Trophoblast cell (in vitro differentiated cells and primary cell): ENCODE data around the gene PAIP2.
"Not testable (repeated sequence)": the region's sequence is repeated elsewhere in the genome, so short reads cannot be mapped to it uniquely, and the experiment has no call there.

Source experiments
- DNase-seq, 2 donors: peaks; one replicate each; pipeline ENCODE4 v3.0.0-alpha.2; 2016
- H2AFZ ChIP-seq: 2 replicates; pipeline ENCODE4 v1.6.1; 2013; ENCODE audit warnings: low read length, moderate library complexity, mild to moderate bottlenecking; ENCODE audit not compliant: insufficient read depth, poor library complexity
- H2AK5ac ChIP-seq: 2 replicates; pipeline ENCODE4 v1.6.1; 2013; ENCODE audit warnings: mild to moderate bottlenecking, low read length
- H2BK120ac ChIP-seq: 2 replicates; pipeline ENCODE4 v1.6.1; 2013; ENCODE audit warnings: low read length, mild to moderate bottlenecking, moderate library complexity; ENCODE audit not compliant: insufficient read depth, poor library complexity
- H2BK12ac ChIP-seq: 2 replicates; pipeline ENCODE4 v1.6.1; 2013; ENCODE audit warnings: mild to moderate bottlenecking, low read length, moderate library complexity
- H2BK5ac ChIP-seq: 2 replicates; pipeline ENCODE4 v1.6.1; 2013; ENCODE audit warnings: low read length, low read depth, moderate library complexity, mild to moderate bottlenecking; ENCODE audit not compliant: poor library complexity
- H3K14ac ChIP-seq: 2 replicates; pipeline ENCODE4 v1.6.1; 2013; ENCODE audit warnings: mild to moderate bottlenecking, low read length
- H3K18ac ChIP-seq: 2 replicates; pipeline ENCODE4 v1.6.1; 2013; ENCODE audit warnings: mild to moderate bottlenecking, low read length
- H3K23ac ChIP-seq: 2 replicates; pipeline ENCODE4 v1.6.1; 2013; ENCODE audit warnings: low read length
- H3K27ac ChIP-seq: 2 replicates; pipeline ENCODE4 v1.5.1; 2013; ENCODE audit warnings: low read depth, mild to moderate bottlenecking, inconsistent platforms, low read length, moderate library complexity
- H3K27me3 ChIP-seq: 2 replicates; pipeline ENCODE4 v1.6.1; 2013; ENCODE audit warnings: inconsistent platforms, mild to moderate bottlenecking, low read length, moderate library complexity; ENCODE audit not compliant: insufficient read depth
- H3K36me3 ChIP-seq, 2 experiments: 1 replicate in 1 of 2; 2 replicates in 1 of 2; pipeline ENCODE4 v1.6.1; 2013; ENCODE audit warnings: low read length in 2 of 2, mild to moderate bottlenecking in 2 of 2, moderate library complexity in 1 of 2; ENCODE audit not compliant: insufficient read depth in 2 of 2, control insufficient read depth in 1 of 2
- H3K4ac ChIP-seq: 2 replicates; pipeline ENCODE4 v1.6.1; 2013; ENCODE audit warnings: low read depth, mild to moderate bottlenecking, low read length, moderate library complexity
- H3K4me1 ChIP-seq, 2 experiments: 1 replicate in 1 of 2; 2 replicates in 1 of 2; pipeline ENCODE4 v1.6.1; 2013; ENCODE audit warnings: low read length in 2 of 2, mild to moderate bottlenecking in 2 of 2, moderate library complexity in 1 of 2; ENCODE audit not compliant: insufficient read depth in 2 of 2, control insufficient read depth in 1 of 2
- H3K4me2 ChIP-seq: 2 replicates; pipeline ENCODE4 v1.6.1; 2013; ENCODE audit warnings: inconsistent platforms, mild to moderate bottlenecking, low read length, moderate library complexity
- H3K4me3 ChIP-seq: 2 replicates; pipeline ENCODE4 v1.5.1; 2013; ENCODE audit warnings: mild to moderate bottlenecking, low read depth, low read length, inconsistent platforms
- H3K79me1 ChIP-seq: one replicate; pipeline ENCODE4 v1.6.1; 2013; ENCODE audit warnings: low read length
- H3K79me2 ChIP-seq: 2 replicates; pipeline ENCODE4 v1.6.1; 2013; ENCODE audit warnings: low read length, mild to moderate bottlenecking; ENCODE audit not compliant: control insufficient read depth, insufficient read depth, poor library complexity
- H3K9ac ChIP-seq: 2 replicates; pipeline ENCODE4 v1.6.1; 2013; ENCODE audit warnings: mild to moderate bottlenecking, low read length
- H3K9me3 ChIP-seq: 2 replicates; pipeline ENCODE4 v1.6.1; 2013; ENCODE audit warnings: low read depth, mild to moderate bottlenecking, control low read depth, inconsistent platforms, low read length; ENCODE audit not compliant: insufficient read depth
- H4K12ac ChIP-seq: 2 replicates; pipeline ENCODE4 v1.6.1; 2013; ENCODE audit warnings: low read depth, mild to moderate bottlenecking, low read length, moderate library complexity
- H4K8ac ChIP-seq: 2 replicates; pipeline ENCODE4 v1.6.1; 2013; ENCODE audit warnings: low read depth, mild to moderate bottlenecking, low read length, moderate library complexity
- H4K91ac ChIP-seq: one replicate; pipeline ENCODE4 v1.6.1; 2013; ENCODE audit warnings: low read depth, mild to moderate bottlenecking, low read length, moderate library complexity
- WGBS: extraction: QIAGEN DNeasy Blood & Tissue Kit; methylation state at CpG from one replicate; pipeline ENCODE4 v1.1.7; 2013; ENCODE audit warnings: missing lambda C conversion rate; ENCODE audit not compliant: insufficient read length, insufficient coverage; ENCODE audit errors: extremely low coverage; 5-methylcytosine and 5-hydroxymethylcytosine counted together

The PAIP2 gene

DNA sequence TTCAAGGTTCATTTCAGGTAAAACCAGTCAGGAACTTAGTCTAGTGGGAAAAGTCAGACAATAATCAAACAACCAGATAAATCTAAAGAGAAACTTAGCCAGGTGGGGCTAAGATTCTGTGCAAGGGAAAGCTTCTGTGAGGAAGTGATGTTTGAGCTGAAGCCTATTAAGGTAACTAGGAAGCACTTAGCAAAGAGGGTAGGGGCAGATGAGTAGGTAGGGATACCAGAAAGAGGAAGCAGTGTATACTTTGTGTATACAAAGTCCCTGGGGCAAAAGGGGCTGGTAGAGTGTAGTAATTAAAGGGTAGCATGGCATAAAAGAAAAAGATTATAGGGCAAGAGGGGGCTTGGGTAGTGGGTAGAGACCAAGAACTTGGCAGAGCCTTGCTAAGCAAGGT is 65.9 kb downstream of the PAIP2 start:
- no peak overlapping the region for H4K12ac ChIP-seq

GRCh38 chr5:139408191-139408590 is 66.5 kb downstream of the PAIP2 start:
- H3K4me3 ChIP-seq: no peak overlapping the region
- no peak overlapping the region for H4K8ac ChIP-seq
- peaks cover 9% of the 10 kb centered on the region for H3K79me1 ChIP-seq
- H4K91ac ChIP-seq: no peak overlapping the region
- H3K4me2 ChIP-seq: no peak overlapping the region
- no peak overlapping the region for H3K18ac ChIP-seq
- no peak for DNase-seq
- H3K79me2 ChIP-seq: no peaks in the 10 kb centered on the region
- no peak overlapping the region for H3K23ac ChIP-seq
- H4K12ac ChIP-seq: no peak overlapping the region
- H2BK120ac ChIP-seq: no peak overlapping the region
- H2BK5ac ChIP-seq: no peak overlapping the region
- no peaks in the 10 kb centered on the region for H3K27me3 ChIP-seq
- H3K36me3 ChIP-seq: peaks cover 0 to 2% of the 10 kb centered on the region in 2 experiments
- no peak overlapping the region for H2BK12ac ChIP-seq
- H3K4me1 ChIP-seq: peaks cover 3 to 7% of the 10 kb centered on the region in 2 experiments
- WGBS: no CpG with 5 or more reads among the region's 7 CpGs
- no peak overlapping the region for H3K4ac ChIP-seq
- H3K9me3 ChIP-seq: no peaks in the 10 kb centered on the region
- H2AFZ ChIP-seq: no peak overlapping the region
- H3K14ac ChIP-seq: no peak overlapping the region
- no peak overlapping the region for H3K27ac ChIP-seq
- no peak overlapping the region for H3K9ac ChIP-seq
- no peak overlapping the region for H2AK5ac ChIP-seq

More for the DNA sequence above, 65.9 kb downstream of the PAIP2 start:
- peaks cover 3 to 7% of the 10 kb centered on the region in 2 experiments for H3K4me1 ChIP-seq
- no peak overlapping the region for H2BK5ac ChIP-seq
- no peak overlapping the region for H4K91ac ChIP-seq
- H2AFZ ChIP-seq: no peak overlapping the region
- H2AK5ac ChIP-seq: no peak overlapping the region
- H3K27me3 ChIP-seq: no peaks in the 10 kb centered on the region
- H3K18ac ChIP-seq: no peak overlapping the region
- no peak overlapping the region for H3K4me2 ChIP-seq
- no peaks in the 10 kb centered on the region for H3K79me2 ChIP-seq
- H3K9me3 ChIP-seq: no peaks in the 10 kb centered on the region
- H3K4me3 ChIP-seq: no peak overlapping the region
- H3K36me3 ChIP-seq: peaks cover 0 to 1% of the 10 kb centered on the region in 2 experiments
- H3K23ac ChIP-seq: no peak overlapping the region
- H3K4ac ChIP-seq: no peak overlapping the region
- no peak overlapping the region for H3K27ac ChIP-seq
- no peak for DNase-seq
- H3K79me1 ChIP-seq: peaks cover 9% of the 10 kb centered on the region
- no peak overlapping the region for H4K8ac ChIP-seq
- no peak overlapping the region for H3K14ac ChIP-seq
- H3K9ac ChIP-seq: no peak overlapping the region
- no peak overlapping the region for H2BK120ac ChIP-seq
- H2BK12ac ChIP-seq: no peak overlapping the region

GRCh38 chr5:139409116-139409515 is 67.5 kb downstream of the PAIP2 start:
- WGBS: no CpG with 5 or more reads among the region's 5 CpGs

DNA sequence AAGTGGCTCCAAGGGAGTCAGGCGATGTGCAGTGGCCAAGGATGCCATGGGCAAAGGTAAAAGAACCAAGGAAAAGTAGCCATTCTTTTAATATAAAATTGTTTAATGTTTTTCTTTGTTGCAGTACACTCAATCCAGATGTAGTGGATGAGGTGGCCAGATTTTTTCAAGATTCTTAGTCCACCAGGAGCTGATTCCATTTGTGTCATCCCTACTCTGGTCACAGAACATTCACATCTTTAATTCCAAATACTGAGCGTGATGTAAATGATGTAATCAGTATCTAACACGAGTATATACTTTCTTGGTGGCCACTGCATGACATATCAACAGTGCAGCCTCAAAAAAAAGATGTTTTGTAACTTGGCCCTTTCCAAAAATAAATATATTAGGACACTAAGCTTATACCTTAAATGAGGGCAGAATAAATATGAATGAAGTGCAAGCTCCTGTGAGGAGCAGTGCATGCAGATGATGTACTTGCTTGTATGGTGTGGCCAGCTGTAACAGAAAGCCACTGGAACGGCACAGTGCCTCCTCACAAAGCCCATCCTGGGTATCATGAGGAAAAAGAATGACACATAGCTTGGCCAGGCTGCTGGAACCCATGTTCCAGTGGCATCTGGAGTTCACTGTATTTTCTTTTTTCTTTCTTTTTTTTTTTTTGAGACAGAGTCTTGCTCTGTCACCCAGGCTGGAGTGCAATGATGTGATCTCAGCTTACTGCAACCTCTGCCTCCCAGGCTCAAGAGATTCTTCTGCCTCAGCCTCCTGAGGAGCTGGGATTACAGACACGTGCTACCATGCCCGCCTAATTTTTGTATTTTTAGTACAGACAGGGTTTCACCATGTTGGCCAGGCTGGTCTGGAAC is 68.7 kb downstream of the PAIP2 start:
- no peaks in the 10 kb centered on the region for H3K79me2 ChIP-seq
- H3K36me3 ChIP-seq: peaks cover 0 to 2% of the 10 kb centered on the region in 2 experiments
- no peak overlapping the region for H4K8ac ChIP-seq
- no peak overlapping the region for H3K18ac ChIP-seq
- H2BK5ac ChIP-seq: no peak overlapping the region
- no peak overlapping the region for H3K9ac ChIP-seq
- H2BK12ac ChIP-seq: no peak overlapping the region
- no peaks in the 10 kb centered on the region for H3K79me1 ChIP-seq
- no peak overlapping the region for H4K12ac ChIP-seq
- no peaks in the 10 kb centered on the region for H3K4me1 ChIP-seq
- no peak overlapping the region for H2AK5ac ChIP-seq
- WGBS: no CpG with 5 or more reads among the region's 6 CpGs
- no peak overlapping the region for H3K4ac ChIP-seq
- H3K14ac ChIP-seq: no peak overlapping the region
- no peak overlapping the region for H3K4me3 ChIP-seq
- H3K4me2 ChIP-seq: no peak overlapping the region
- no peak overlapping the region for H3K27ac ChIP-seq
- H3K27me3 ChIP-seq: no peaks in the 10 kb centered on the region
- no peak overlapping the region for H3K23ac ChIP-seq
- H2AFZ ChIP-seq: no peak overlapping the region
- no peak overlapping the region for H4K91ac ChIP-seq
- DNase-seq: no peak
- H3K9me3 ChIP-seq: no peaks in the 10 kb centered on the region
- H2BK120ac ChIP-seq: no peak overlapping the region

More at GRCh38 chr5:139409116-139409515, 67.5 kb downstream of the PAIP2 start:
- not testable (repeated sequence) for H2BK5ac ChIP-seq, H2BK120ac ChIP-seq, H4K8ac ChIP-seq, H3K18ac ChIP-seq, H3K9me3 ChIP-seq, H3K4me2 ChIP-seq, H4K91ac ChIP-seq, H3K36me3 ChIP-seq, H3K4me1 ChIP-seq, H3K4me3 ChIP-seq, H3K79me1 ChIP-seq, H3K4ac ChIP-seq, H2AFZ ChIP-seq, H3K79me2 ChIP-seq, H3K9ac ChIP-seq, H3K23ac ChIP-seq, DNase-seq, H3K27me3 ChIP-seq, H2AK5ac ChIP-seq, H2BK12ac ChIP-seq, H3K27ac ChIP-seq, H4K12ac ChIP-seq, H3K14ac ChIP-seq
